HT-29 (cell line): Measurements from ENCODE around the gene ZNF527. TPM values are rescaled to one million over a fixed set of nuclear protein-coding genes. Genes with fewer than 3 reads are reported as not detected.
"Not testable (repeated sequence)": the region's sequence is repeated elsewhere in the genome, so short reads cannot be mapped to it uniquely, and the experiment has no call there.

Experiments
- DNase-seq: peaks from one replicate; pipeline ENCODE4 v3.0.0-alpha.2; 2015; ENCODE audit warnings: low spot score
- total RNA-seq: library from RNA; depleted of rRNA; stranded (reverse); fragments of >200 nt; shearing (Covaris generic); gene quantifications from 2 replicates; pipeline ENCODE4 v1.2.3, GENCODE V29; 2014; rRNA removed

ZNF527 gene
- total RNA-seq = 0.28 and 1.4 TPM in 2 replicates

GRCh38 chr19:37370880-37371661 lies at the start of gene ZNF527:
TSS of gene ZNF527 (plus strand) at chr19:37371099. CDS start at chr19:37374199, 3,100 bp downstream.
- peak; percentile 97 for DNase-seq

- peak; percentile 42 for DNase-seq
These were observed 41.2 kb upstream of the ZNF527 start for GRCh38 chr19:37329686-37330085.

- DNase-seq = no peak
These were observed 38.1 kb upstream of the ZNF527 start for GRCh38 chr19:37332839-37333238.

GRCh38 chr19:37333457-37333856 lies 37.4 kb upstream of the ZNF527 start:
- no peak for DNase-seq

GRCh38 chr19:37334179-37335071 lies 36.5 kb upstream of the ZNF527 start:
- DNase-seq = peak; percentile 37

GRCh38 chr19:37342753-37343152 lies 28.1 kb upstream of the ZNF527 start:
- no peak for DNase-seq

GRCh38 chr19:37346091-37346490 lies 24.8 kb upstream of the ZNF527 start:
- DNase-seq = no peak

- DNase-seq = no peak
These were observed 22.8 kb upstream of the ZNF527 start for GRCh38 chr19:37348060-37348459.

GRCh38 chr19:37353968-37354367 lies 16.9 kb upstream of the ZNF527 start:
- DNase-seq = no peak

GRCh38 chr19:37355901-37356300 lies 15.0 kb upstream of the ZNF527 start:
- DNase-seq = no peak

GRCh38 chr19:37361994-37362393 lies 8.9 kb upstream of the ZNF527 start:
- no peak for DNase-seq

GRCh38 chr19:37362733-37363132 lies 8.2 kb upstream of the ZNF527 start:
- DNase-seq = peak; percentile 31

GRCh38 chr19:37370386-37370879 lies 466 bp upstream of the ZNF527 start:
- not testable (repeated sequence) for DNase-seq

- DNase-seq = no peak
These were observed 18.3 kb downstream of the ZNF527 start for GRCh38 chr19:37389234-37389633.

- not testable (repeated sequence) for DNase-seq
These were observed 20.5 kb downstream of the ZNF527 start for GRCh38 chr19:37391399-37391798.

GRCh38 chr19:37401078-37401477 lies 30.2 kb downstream of the ZNF527 start:
- DNase-seq = no peak

- no peak for DNase-seq
These were observed 32.5 kb downstream of the ZNF527 start for GRCh38 chr19:37403403-37403802.

GRCh38 chr19:37406140-37406846 lies 35.4 kb downstream of the ZNF527 start:
- not testable (repeated sequence) for DNase-seq

GRCh38 chr19:37412700-37413099 lies 41.8 kb downstream of the ZNF527 start:
- no peak for DNase-seq

- DNase-seq = no peak
These were observed 42.6 kb downstream of the ZNF527 start for GRCh38 chr19:37413313-37414084.
